Measurements from ENCODE around the gene LDHA.

DNA sequence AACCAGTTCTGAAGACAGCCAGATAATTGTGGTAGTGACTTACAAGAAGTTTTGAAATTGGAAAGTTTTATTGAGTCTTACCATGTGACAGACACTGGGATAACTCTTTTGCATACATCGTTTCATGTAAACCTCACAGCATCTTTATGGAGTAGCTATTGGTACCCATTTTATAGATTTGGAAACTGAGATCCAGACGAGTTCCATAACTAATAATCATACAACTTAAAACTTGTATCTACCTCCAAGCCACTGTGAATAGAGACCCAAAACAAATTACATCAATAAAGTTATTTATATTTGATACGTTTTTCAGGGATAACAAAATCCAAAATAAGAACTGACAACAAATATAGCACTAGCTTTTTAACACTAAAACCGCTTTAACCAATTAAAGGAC, 35.7 kb upstream of the LDHA start:
- TF ChIP-seq POLR2A (IDR thresholded peaks at IDR 0.05), result no peak
- TF ChIP-seq, protein P1, sequence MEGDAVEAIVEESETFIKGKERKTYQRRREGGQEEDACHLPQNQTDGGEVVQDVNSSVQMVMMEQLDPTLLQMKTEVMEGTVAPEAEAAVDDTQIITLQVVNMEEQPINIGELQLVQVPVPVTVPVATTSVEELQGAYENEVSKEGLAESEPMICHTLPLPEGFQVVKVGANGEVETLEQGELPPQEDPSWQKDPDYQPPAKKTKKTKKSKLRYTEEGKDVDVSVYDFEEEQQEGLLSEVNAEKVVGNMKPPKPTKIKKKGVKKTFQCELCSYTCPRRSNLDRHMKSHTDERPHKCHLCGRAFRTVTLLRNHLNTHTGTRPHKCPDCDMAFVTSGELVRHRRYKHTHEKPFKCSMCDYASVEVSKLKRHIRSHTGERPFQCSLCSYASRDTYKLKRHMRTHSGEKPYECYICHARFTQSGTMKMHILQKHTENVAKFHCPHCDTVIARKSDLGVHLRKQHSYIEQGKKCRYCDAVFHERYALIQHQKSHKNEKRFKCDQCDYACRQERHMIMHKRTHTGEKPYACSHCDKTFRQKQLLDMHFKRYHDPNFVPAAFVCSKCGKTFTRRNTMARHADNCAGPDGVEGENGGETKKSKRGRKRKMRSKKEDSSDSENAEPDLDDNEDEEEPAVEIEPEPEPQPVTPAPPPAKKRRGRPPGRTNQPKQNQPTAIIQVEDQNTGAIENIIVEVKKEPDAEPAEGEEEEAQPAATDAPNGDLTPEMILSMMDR (IDR thresholded peaks at IDR 0.05 in 4 of 5, conservative IDR thresholded peaks at IDR 0.05 in 1 of 5), result no peak
